Activated CD4-positive, CD25-positive, alpha-beta regulatory T cell (primary cell): ENCODE measurements around the gene MEA1.

ENCODE experiments used
- DNase-seq, 4 experiments: peaks; one replicate each; lab custom pipeline; 2025; lab: John Stamatoyannopoulos, UW

Gene MEA1

GRCh38 chr6:43038727-43039126 is 25.0 kb upstream of the MEA1 start:
- no peak for DNase-seq

GRCh38 chr6:43037706-43038105 is 24.0 kb upstream of the MEA1 start:
- no peak for DNase-seq

- no peak for DNase-seq
These were observed 23.5 kb upstream of the MEA1 start for GRCh38 chr6:43037197-43037596.

GRCh38 chr6:43036712-43037111 is 23.0 kb upstream of the MEA1 start:
- DNase-seq = no peak

GRCh38 chr6:43035495-43036194 is 21.9 kb upstream of the MEA1 start:
- DNase-seq = no peak

GRCh38 chr6:43034190-43034525 is 20.4 kb upstream of the MEA1 start:
- no peak for DNase-seq

- DNase-seq = no peak
These were observed 19.9 kb upstream of the MEA1 start for GRCh38 chr6:43033496-43034189.

- no peak for DNase-seq
These were observed 18.6 kb upstream of the MEA1 start for GRCh38 chr6:43032326-43032725.

- DNase-seq = no peak
These were observed 15.4 kb upstream of the MEA1 start for GRCh38 chr6:43029120-43029519.

- no peak for DNase-seq
These were observed 12.6 kb upstream of the MEA1 start for GRCh38 chr6:43026365-43026764.

GRCh38 chr6:43024436-43024835 is 10.7 kb upstream of the MEA1 start:
- no peak for DNase-seq

- DNase-seq = peak; percentile 39 to 52 (median 46)
These were observed 7.7 kb upstream of the MEA1 start, which contains the start of gene RRP36 for GRCh38 chr6:43021270-43022047. Gene RRP36 (plus strand): TSS chr6:43021623. CDS start chr6:43021655, 32 bp downstream.

- no peak for DNase-seq
These were observed 7.1 kb upstream of the MEA1 start for GRCh38 chr6:43020847-43021246.

GRCh38 chr6:43020052-43020705 is 6.4 kb upstream of the MEA1 start:
- no peak for DNase-seq

- DNase-seq = no peak
These were observed 5.4 kb upstream of the MEA1 start for GRCh38 chr6:43019152-43019551.

- DNase-seq = no peak
These were observed 3.2 kb upstream of the MEA1 start for GRCh38 chr6:43016943-43017334.

- DNase-seq = no peak
These were observed 2.6 kb upstream of the MEA1 start for GRCh38 chr6:43016176-43016942.

- DNase-seq = no peak
These were observed 726 bp upstream of the MEA1 start for GRCh38 chr6:43014434-43014909.

- DNase-seq = peak in 1 of 4 experiments; percentile 59
These were observed 476 bp downstream of the MEA1 start for GRCh38 chr6:43013097-43013842.

GRCh38 chr6:43012364-43012763 is 1.4 kb downstream of the MEA1 start:
- no peak for DNase-seq

GRCh38 chr6:43011207-43011606 is 2.5 kb downstream of the MEA1 start:
- no peak for DNase-seq
